ENCODE data around the gene USP7.

The USP7 gene

GRCh38 chr16:8863594-8864424 lies 99.9 kb downstream of the USP7 start:
- Histone ChIP-seq H3K27me3 (replicated peaks; ENCODE audit: control insufficient read depth, insufficient read depth, low read length) (no peaks in the 10 kb centered on the region), H3K9ac (ENCODE audit: low read length) (peak overlapping the region; percentile 43), H3K9me3 (ENCODE audit: control insufficient read depth, low read length) (no peaks in the 10 kb centered on the region), H3K4me3 (ENCODE audit: low read length) (no peak overlapping the region), H3K4me1 (ENCODE audit: control insufficient read depth, insufficient read depth, low read length) (peaks cover 73% of the 10 kb centered on the region), H3K36me3 (ENCODE audit: control insufficient read depth, insufficient read depth, low read length, severe bottlenecking) (peaks cover 5% of the 10 kb centered on the region)
- no peak for DNase-seq (ENCODE audit: low read depth)

- H3K4me1 ChIP-seq (ENCODE audit: control insufficient read depth, insufficient read depth, low read length): peaks cover 67% of the 10 kb centered on the region
- H3K4me3 ChIP-seq (ENCODE audit: low read length): no peak overlapping the region
- DNase-seq (ENCODE audit: low read depth): no peak
- peak overlapping the region; percentile 43 for H3K9ac ChIP-seq (ENCODE audit: low read length)
- no peaks in the 10 kb centered on the region for H3K9me3 ChIP-seq (ENCODE audit: control insufficient read depth, low read length)
- H3K27me3 ChIP-seq (replicated peaks; ENCODE audit: control insufficient read depth, insufficient read depth, low read length): no peaks in the 10 kb centered on the region
- peaks cover 15% of the 10 kb centered on the region for H3K36me3 ChIP-seq (ENCODE audit: control insufficient read depth, insufficient read depth, low read length, severe bottlenecking)
Observed at GRCh38 chr16:8862309-8863130, 101.2 kb downstream of the USP7 start.

- no peaks in the 10 kb centered on the region for H3K27me3 ChIP-seq (replicated peaks; ENCODE audit: control insufficient read depth, insufficient read depth, low read length)
- peaks cover 17% of the 10 kb centered on the region for H3K36me3 ChIP-seq (ENCODE audit: control insufficient read depth, insufficient read depth, low read length, severe bottlenecking)
- no peaks in the 10 kb centered on the region for H3K9me3 ChIP-seq (ENCODE audit: control insufficient read depth, low read length)
- peak overlapping the region; percentile 37 for H3K4me3 ChIP-seq (ENCODE audit: low read length)
- DNase-seq (ENCODE audit: low read depth): no peak
- H3K4me1 ChIP-seq (ENCODE audit: control insufficient read depth, insufficient read depth, low read length): peaks cover 59% of the 10 kb centered on the region
- peak overlapping the region; percentile 43 for H3K9ac ChIP-seq (ENCODE audit: low read length)
Observed at GRCh38 chr16:8861563-8862308, 102.0 kb downstream of the USP7 start.

- H3K9me3 ChIP-seq (ENCODE audit: control insufficient read depth, low read length): no peaks in the 10 kb centered on the region
- DNase-seq (ENCODE audit: low read depth): peak; percentile 66
- H3K27me3 ChIP-seq (replicated peaks; ENCODE audit: control insufficient read depth, insufficient read depth, low read length): no peaks in the 10 kb centered on the region
- peaks cover 54% of the 10 kb centered on the region for H3K4me1 ChIP-seq (ENCODE audit: control insufficient read depth, insufficient read depth, low read length)
- peak overlapping the region; percentile 74 for H3K9ac ChIP-seq (ENCODE audit: low read length)
- H3K4me3 ChIP-seq (ENCODE audit: low read length): peak overlapping the region; percentile 50
- peaks cover 33% of the 10 kb centered on the region for H3K36me3 ChIP-seq (ENCODE audit: control insufficient read depth, insufficient read depth, low read length, severe bottlenecking)
Observed at GRCh38 chr16:8859913-8860881, 103.5 kb downstream of the USP7 start.

- Histone ChIP-seq H3K4me3 (ENCODE audit: low read length) (no peak overlapping the region), H3K36me3 (ENCODE audit: control insufficient read depth, insufficient read depth, low read length, severe bottlenecking) (peaks cover 40% of the 10 kb centered on the region), H3K9ac (ENCODE audit: low read length) (peak overlapping the region; percentile 74), H3K4me1 (ENCODE audit: control insufficient read depth, insufficient read depth, low read length) (peaks cover 47% of the 10 kb centered on the region), H3K9me3 (ENCODE audit: control insufficient read depth, low read length) (no peaks in the 10 kb centered on the region), H3K27me3 (replicated peaks; ENCODE audit: control insufficient read depth, insufficient read depth, low read length) (no peaks in the 10 kb centered on the region)
- DNase-seq (ENCODE audit: low read depth): no peak
Observed at GRCh38 chr16:8858994-8859912, 104.5 kb downstream of the USP7 start.

- Histone ChIP-seq H3K9me3 (ENCODE audit: control insufficient read depth, low read length) (no peaks in the 10 kb centered on the region), H3K9ac (ENCODE audit: low read length) (no peak overlapping the region), H3K27me3 (replicated peaks; ENCODE audit: control insufficient read depth, insufficient read depth, low read length) (no peaks in the 10 kb centered on the region), H3K4me1 (ENCODE audit: control insufficient read depth, insufficient read depth, low read length) (peaks cover 20% of the 10 kb centered on the region), H3K4me3 (ENCODE audit: low read length) (no peak overlapping the region), H3K36me3 (ENCODE audit: control insufficient read depth, insufficient read depth, low read length, severe bottlenecking) (peaks cover 68% of the 10 kb centered on the region)
- DNase-seq (ENCODE audit: low read depth): no peak
Observed at GRCh38 chr16:8855972-8856371, 107.7 kb downstream of the USP7 start.

- peaks cover 21% of the 10 kb centered on the region for H3K4me1 ChIP-seq (ENCODE audit: control insufficient read depth, insufficient read depth, low read length)
- peaks cover 68% of the 10 kb centered on the region for H3K36me3 ChIP-seq (ENCODE audit: control insufficient read depth, insufficient read depth, low read length, severe bottlenecking)
- no peak overlapping the region for H3K9ac ChIP-seq (ENCODE audit: low read length)
- no peak for DNase-seq (ENCODE audit: low read depth)
- no peaks in the 10 kb centered on the region for H3K27me3 ChIP-seq (replicated peaks; ENCODE audit: control insufficient read depth, insufficient read depth, low read length)
- H3K9me3 ChIP-seq (ENCODE audit: control insufficient read depth, low read length): no peaks in the 10 kb centered on the region
- no peak overlapping the region for H3K4me3 ChIP-seq (ENCODE audit: low read length)
Observed at GRCh38 chr16:8855051-8855786, 108.5 kb downstream of the USP7 start.

GRCh38 chr16:8854298-8854948 lies 109.3 kb downstream of the USP7 start:
- peaks cover 76% of the 10 kb centered on the region for H3K36me3 ChIP-seq (ENCODE audit: control insufficient read depth, insufficient read depth, low read length, severe bottlenecking)

GRCh38 chr16:8853611-8854010 lies 110.1 kb downstream of the USP7 start:
- DNase-seq (ENCODE audit: low read depth): no peak
- Histone ChIP-seq H3K9me3 (ENCODE audit: control insufficient read depth, low read length) (no peaks in the 10 kb centered on the region), H3K36me3 (ENCODE audit: control insufficient read depth, insufficient read depth, low read length, severe bottlenecking) (peaks cover 76% of the 10 kb centered on the region), H3K27me3 (replicated peaks; ENCODE audit: control insufficient read depth, insufficient read depth, low read length) (no peaks in the 10 kb centered on the region), H3K4me3 (ENCODE audit: low read length) (no peak overlapping the region), H3K4me1 (ENCODE audit: control insufficient read depth, insufficient read depth, low read length) (peaks cover 27% of the 10 kb centered on the region), H3K9ac (ENCODE audit: low read length) (no peak overlapping the region)

More at GRCh38 chr16:8854298-8854948, 109.3 kb downstream of the USP7 start:
- Histone ChIP-seq H3K27me3 (replicated peaks; ENCODE audit: control insufficient read depth, insufficient read depth, low read length) (no peaks in the 10 kb centered on the region), H3K4me1 (ENCODE audit: control insufficient read depth, insufficient read depth, low read length) (peaks cover 21% of the 10 kb centered on the region), H3K9me3 (ENCODE audit: control insufficient read depth, low read length) (no peaks in the 10 kb centered on the region), H3K4me3 (ENCODE audit: low read length) (no peak overlapping the region), H3K9ac (ENCODE audit: low read length) (no peak overlapping the region)
- DNase-seq (ENCODE audit: low read depth): no peak
